H1 (cell line): ENCODE data around the gene CLEC10A.

Experiments
- EZH2 ChIP-seq: fragments of 200-600 bp; sonication (generic); IDR thresholded peaks from 2 replicates; pipeline ENCODE4 v1.7.1; 2012; ENCODE audit warnings: low read depth, mild to moderate bottlenecking, moderate library complexity, low read length, inconsistent platforms; ENCODE audit not compliant: severe bottlenecking
- GABPA ChIP-seq: IDR thresholded peaks from 2 replicates; pipeline ENCODE4 v1.6.1; 2011; ENCODE audit warnings: mild to moderate bottlenecking, low read length, moderate library complexity, borderline replicate concordance; ENCODE audit not compliant: insufficient read depth
- JUND ChIP-seq: IDR thresholded peaks from 2 replicates; pipeline ENCODE4 v1.6.1; 2011; ENCODE audit warnings: mild to moderate bottlenecking, improper control_type of control experiment, low read length
- MAFK ChIP-seq: IDR thresholded peaks from 2 replicates; pipeline ENCODE4 v1.6.1; 2012; ENCODE audit warnings: low read depth, mild to moderate bottlenecking, improper control_type of control experiment, low read length
- POLR2A ChIP-seq, 2 experiments: IDR thresholded peaks; 1 replicate in 1 of 2; 2 replicates in 1 of 2; pipeline ENCODE4 v1.6.1; 2011; ENCODE audit warnings: low read depth in 2 of 2, low read length in 2 of 2, mild to moderate bottlenecking in 2 of 2; ENCODE audit errors: control extremely low read depth in 1 of 2
- RAD21 ChIP-seq, 2 experiments: IDR thresholded peaks in 1 of 2; conservative IDR thresholded peaks in 1 of 2; 2 replicates each; pipeline ENCODE4 v1.6.1; 2011; ENCODE audit warnings: low read depth in 2 of 2, low read length in 2 of 2, improper control_type of control experiment in 1 of 2, inconsistent platforms in 1 of 2, mild to moderate bottlenecking in 1 of 2, moderate library complexity in 1 of 2
- SAP30 ChIP-seq: fragments of 300-600 bp; sonication (generic); IDR thresholded peaks from 2 replicates; pipeline ENCODE4 v1.7.1; 2012; ENCODE audit warnings: low read length, moderate library complexity, mild to moderate bottlenecking, inconsistent platforms; ENCODE audit not compliant: insufficient read depth, insufficient replicate concordance
- SIN3A ChIP-seq, 2 experiments: IDR thresholded peaks in 1 of 2; conservative IDR thresholded peaks in 1 of 2; 2 replicates each; pipeline ENCODE4 v1.6.1; 2011 to 2012; ENCODE audit warnings: low read length in 2 of 2, improper control_type of control experiment in 1 of 2, low read depth in 1 of 2, mild to moderate bottlenecking in 1 of 2
- SRF ChIP-seq: IDR thresholded peaks from 2 replicates; pipeline ENCODE4 v1.6.1; 2011; ENCODE audit warnings: mild to moderate bottlenecking, low read depth, low read length, moderate library complexity
- TAF1 ChIP-seq: IDR thresholded peaks from 2 replicates; pipeline ENCODE4 v1.6.1; 2011; ENCODE audit warnings: mild to moderate bottlenecking, low read depth, low read length
- TCF12 ChIP-seq: IDR thresholded peaks from 2 replicates; pipeline ENCODE4 v1.6.1; 2011; ENCODE audit warnings: low read depth, mild to moderate bottlenecking, low read length
- TF ChIP-seq, protein P1 (sequence below), 3 experiments: IDR thresholded peaks; 1 replicate in 2 of 3; 2 replicates in 1 of 3; pipeline versions ENCODE4 v1.5.1 to v1.6.1; 2011; ENCODE audit warnings: low read length in 3 of 3, mild to moderate bottlenecking in 3 of 3, inconsistent platforms in 2 of 3, low read depth in 1 of 3, moderate library complexity in 1 of 3; ENCODE audit not compliant: insufficient read depth in 1 of 3; ENCODE audit errors: control extremely low read depth in 1 of 3
- TF ChIP-seq, protein P2 (sequence below): IDR thresholded peaks from 2 replicates; pipeline ENCODE4 v1.6.1; 2011; ENCODE audit warnings: low read length, improper control_type of control experiment

DNA sequence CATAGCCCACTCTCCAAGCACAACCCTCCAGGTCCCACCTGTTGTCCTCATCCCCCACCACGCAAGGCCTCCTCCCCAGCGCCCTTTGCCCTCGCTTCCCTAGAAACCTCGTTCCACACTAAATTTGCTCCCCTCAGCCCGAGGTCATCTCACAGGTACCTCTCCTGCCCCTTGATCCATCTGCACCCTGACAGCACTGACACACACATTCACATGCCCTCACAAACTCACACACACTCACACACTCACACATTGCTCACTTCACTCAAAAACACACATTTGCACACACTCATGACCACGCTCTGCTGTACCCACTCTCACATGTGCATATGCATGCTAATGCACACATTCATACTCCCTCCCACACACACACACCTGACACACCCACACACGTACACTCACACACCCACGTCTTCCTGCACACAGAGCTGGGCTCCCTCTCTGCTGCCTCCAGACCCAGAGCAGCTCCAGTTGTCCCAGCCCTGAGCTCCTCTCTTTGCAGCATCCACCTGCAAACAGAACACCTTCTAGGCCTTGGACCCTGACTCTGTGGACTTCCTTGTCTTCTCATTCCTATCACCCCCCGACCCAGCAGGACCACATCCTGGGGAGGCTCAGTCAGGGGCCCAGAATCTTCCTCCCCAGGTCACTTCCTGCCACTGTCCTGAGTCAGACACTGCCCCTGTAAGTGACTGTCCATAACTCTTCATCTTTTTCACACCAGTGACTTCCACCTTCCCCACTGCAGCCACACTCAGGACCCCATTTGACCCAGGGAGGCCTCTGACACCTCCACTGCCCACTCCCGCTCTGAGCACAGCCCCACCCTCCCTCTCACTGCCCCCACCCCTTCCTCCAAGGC lies 29.6 kb upstream of the CLEC10A start:
- no peak for TF ChIP-seq TAF1
- TF ChIP-seq JUND: no peak
- TF ChIP-seq SAP30: no peak
- no peak for TF ChIP-seq RAD21 (IDR thresholded peaks at IDR 0.05 in 1 of 2, conservative IDR thresholded peaks at IDR 0.05 in 1 of 2; ENCODE audit: low read depth in 2 of 2, low read length in 2 of 2)
- no peak for TF ChIP-seq POLR2A (IDR thresholded peaks at IDR 0.05; ENCODE audit: control extremely low read depth in 1 of 2, low read depth in 2 of 2, low read length in 2 of 2)
- TF ChIP-seq SRF: no peak
- no peak for TF ChIP-seq GABPA
- TF ChIP-seq, protein P1, sequence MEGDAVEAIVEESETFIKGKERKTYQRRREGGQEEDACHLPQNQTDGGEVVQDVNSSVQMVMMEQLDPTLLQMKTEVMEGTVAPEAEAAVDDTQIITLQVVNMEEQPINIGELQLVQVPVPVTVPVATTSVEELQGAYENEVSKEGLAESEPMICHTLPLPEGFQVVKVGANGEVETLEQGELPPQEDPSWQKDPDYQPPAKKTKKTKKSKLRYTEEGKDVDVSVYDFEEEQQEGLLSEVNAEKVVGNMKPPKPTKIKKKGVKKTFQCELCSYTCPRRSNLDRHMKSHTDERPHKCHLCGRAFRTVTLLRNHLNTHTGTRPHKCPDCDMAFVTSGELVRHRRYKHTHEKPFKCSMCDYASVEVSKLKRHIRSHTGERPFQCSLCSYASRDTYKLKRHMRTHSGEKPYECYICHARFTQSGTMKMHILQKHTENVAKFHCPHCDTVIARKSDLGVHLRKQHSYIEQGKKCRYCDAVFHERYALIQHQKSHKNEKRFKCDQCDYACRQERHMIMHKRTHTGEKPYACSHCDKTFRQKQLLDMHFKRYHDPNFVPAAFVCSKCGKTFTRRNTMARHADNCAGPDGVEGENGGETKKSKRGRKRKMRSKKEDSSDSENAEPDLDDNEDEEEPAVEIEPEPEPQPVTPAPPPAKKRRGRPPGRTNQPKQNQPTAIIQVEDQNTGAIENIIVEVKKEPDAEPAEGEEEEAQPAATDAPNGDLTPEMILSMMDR (IDR thresholded peaks at IDR 0.05; ENCODE audit: control extremely low read depth in 1 of 3, insufficient read depth in 1 of 3, low read depth in 1 of 3, low read length in 3 of 3): no peak
- TF ChIP-seq EZH2: no peak
- TF ChIP-seq TCF12: no peak
- no peak for TF ChIP-seq SIN3A (conservative IDR thresholded peaks at IDR 0.05 in 1 of 2, IDR thresholded peaks at IDR 0.05 in 1 of 2; ENCODE audit: low read depth in 1 of 2, low read length in 2 of 2)
- TF ChIP-seq MAFK: no peak
- TF ChIP-seq, protein P2, sequence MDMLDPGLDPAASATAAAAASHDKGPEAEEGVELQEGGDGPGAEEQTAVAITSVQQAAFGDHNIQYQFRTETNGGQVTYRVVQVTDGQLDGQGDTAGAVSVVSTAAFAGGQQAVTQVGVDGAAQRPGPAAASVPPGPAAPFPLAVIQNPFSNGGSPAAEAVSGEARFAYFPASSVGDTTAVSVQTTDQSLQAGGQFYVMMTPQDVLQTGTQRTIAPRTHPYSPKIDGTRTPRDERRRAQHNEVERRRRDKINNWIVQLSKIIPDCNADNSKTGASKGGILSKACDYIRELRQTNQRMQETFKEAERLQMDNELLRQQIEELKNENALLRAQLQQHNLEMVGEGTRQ: no peak
